ENCODE results near the gene ADGRF5. TPM values are rescaled to one million over a fixed set of nuclear protein-coding genes. Genes with fewer than 3 reads are reported as not detected.

The ADGRF5 gene
- total and polyA plus RNA-seq, 2 donors (not counting 3 experiments of a cell fraction or from before 2014, with no cell fraction given): 26.3 to 50.0 TPM

- DNase-seq (ENCODE audit: low read depth, low spot score): no peak
- BruUV-seq (replicated peaks): no TSS peak
- ChIA-PET POLR2A (no interaction called here), CTCF (interaction anchor here (0.6 kb wide), 1 partner anchor 85 kb away, joined by 3 read pairs; no protein-coding TSS in a partner anchor)
- Histone ChIP-seq H3K4me3 (replicated peaks in 1 of 3; ENCODE audit: insufficient read depth in 1 of 3, low read depth in 1 of 3, low read length in 3 of 3) (no peak overlapping the region), H3K9me3 (replicated peaks; ENCODE audit: control insufficient read depth, insufficient read depth, low read length) (no peaks in the 10 kb centered on the region), H3K27me3 (ENCODE audit: control insufficient read depth in 2 of 2, insufficient read depth in 2 of 2, low read length in 2 of 2) (peaks cover 5 to 12% of the 10 kb centered on the region in 2 experiments), H3K9ac (replicated peaks; ENCODE audit: extremely low read depth, insufficient read depth, low read length) (no peak overlapping the region), H3K4me1 (ENCODE audit: control insufficient read depth, extremely low read depth, insufficient read depth, low read length) (no peaks in the 10 kb centered on the region), H2AFZ (ENCODE audit: low read depth, low read length) (no peak overlapping the region), H3K27ac (ENCODE audit: insufficient read depth, low read depth, low read length) (no peak overlapping the region), H4K20me1 (replicated peaks; ENCODE audit: control insufficient read depth, extremely low read depth, insufficient read depth, low read length) (no peaks in the 10 kb centered on the region), H3K9me1 (replicated peaks; ENCODE audit: control insufficient read depth, extremely low read depth, insufficient read depth, low read length) (no peaks in the 10 kb centered on the region), H3K36me3 (ENCODE audit: control insufficient read depth in 2 of 2, extremely low read depth in 1 of 2, insufficient read depth in 2 of 2, low read length in 2 of 2) (no peaks in the 10 kb centered on the region), H3K4me2 (ENCODE audit: insufficient read depth, low read length) (no peak overlapping the region), H3K79me2 (ENCODE audit: control insufficient read depth, insufficient read depth, low read length) (no peaks in the 10 kb centered on the region)
- intact Hi-C loops (cut with micrococcal nuclease) (no loop called here), dilution Hi-C loops (cut with MboI; ENCODE audit: extremely low pct_ligation_motif_present, low sequenced_read_pairs) (no loop called here)
- FAIRE-seq: no peak
- no peak for TF ChIP-seq POLR2AphosphoS5 (IDR thresholded peaks at IDR 0.05; ENCODE audit: insufficient read depth, low read depth, low read length)
- no peak for TF ChIP-seq POLR2A (IDR thresholded peaks at IDR 0.05; ENCODE audit: low read depth, low read length)
- TF ChIP-seq GATA2 (IDR thresholded peaks at IDR 0.05; ENCODE audit: insufficient read depth, insufficient read length, low read depth, low read length): no peak
- no peak for TF ChIP-seq MAX (IDR thresholded peaks at IDR 0.05; ENCODE audit: insufficient read depth, insufficient read length)
- no peak for TF ChIP-seq JUN (IDR thresholded peaks at IDR 0.05; ENCODE audit: borderline replicate concordance, insufficient read depth, insufficient read length, low read depth)
These were observed 39.5 kb upstream of the ADGRF5 start for GRCh38 chr6:46961232-46961631.

- no peak overlapping the region for H2AFZ ChIP-seq (ENCODE audit: low read depth, low read length)
- CTCF ChIA-PET: interaction anchor here (1.3 to 1.4 kb wide), 3 partner anchors 9 to 27 kb away, joined by 3 to 5 read pairs (median 4); no protein-coding TSS in a partner anchor
- H3K79me2 ChIP-seq (ENCODE audit: control insufficient read depth, insufficient read depth, low read length): no peaks in the 10 kb centered on the region
- peaks cover 5 to 11% of the 10 kb centered on the region in 2 experiments for H3K27me3 ChIP-seq (ENCODE audit: control insufficient read depth in 2 of 2, insufficient read depth in 2 of 2, low read length in 2 of 2)
- H4K20me1 ChIP-seq (replicated peaks; ENCODE audit: control insufficient read depth, extremely low read depth, insufficient read depth, low read length): no peaks in the 10 kb centered on the region
- peaks cover 9% of the 10 kb centered on the region for H3K4me1 ChIP-seq (ENCODE audit: control insufficient read depth, extremely low read depth, insufficient read depth, low read length)
- no peak overlapping the region for H3K4me2 ChIP-seq (ENCODE audit: insufficient read depth, low read length)
- no TSS peak for BruUV-seq (replicated peaks)
- H3K4me3 ChIP-seq (replicated peaks in 1 of 3; ENCODE audit: insufficient read depth in 1 of 3, low read depth in 1 of 3, low read length in 3 of 3): no peak overlapping the region
- FAIRE-seq (no peak), DNase-seq (ENCODE audit: low read depth, low spot score) (no peak)
- no peaks in the 10 kb centered on the region for H3K9me1 ChIP-seq (replicated peaks; ENCODE audit: control insufficient read depth, extremely low read depth, insufficient read depth, low read length)
- H3K27ac ChIP-seq (ENCODE audit: insufficient read depth, low read depth, low read length): no peak overlapping the region
- dilution Hi-C loops (cut with MboI; ENCODE audit: extremely low pct_ligation_motif_present, low sequenced_read_pairs): no loop called here
- POLR2A ChIA-PET: no interaction called here
- intact Hi-C loops (cut with micrococcal nuclease): no loop called here
- TF ChIP-seq POLR2AphosphoS5 (IDR thresholded peaks at IDR 0.05; ENCODE audit: insufficient read depth, low read depth, low read length) (no peak), POLR2A (IDR thresholded peaks at IDR 0.05; ENCODE audit: low read depth, low read length) (no peak), JUN (IDR thresholded peaks at IDR 0.05; ENCODE audit: borderline replicate concordance, insufficient read depth, insufficient read length, low read depth) (no peak), EZH2 (IDR thresholded peaks at IDR 0.05; ENCODE audit: borderline replicate concordance, low read depth, low read length, severe bottlenecking) (no peak), GATA2 (IDR thresholded peaks at IDR 0.05; ENCODE audit: insufficient read depth, insufficient read length, low read depth, low read length) (no peak), FOS (IDR thresholded peaks at IDR 0.05; ENCODE audit: borderline replicate concordance, insufficient read depth, low read length) (no peak), MAX (IDR thresholded peaks at IDR 0.05; ENCODE audit: insufficient read depth, insufficient read length) (no peak), CTCF (IDR thresholded peaks at IDR 0.05; ENCODE audit: extremely low read depth in 1 of 2, insufficient read depth in 1 of 2, low read depth in 1 of 2, low read length in 2 of 2) (no peak), MYC (IDR thresholded peaks at IDR 0.05; ENCODE audit: low read depth, low read length) (no peak)
- no peaks in the 10 kb centered on the region for H3K36me3 ChIP-seq (ENCODE audit: control insufficient read depth in 2 of 2, extremely low read depth in 1 of 2, insufficient read depth in 2 of 2, low read length in 2 of 2)
- H3K9me3 ChIP-seq (replicated peaks; ENCODE audit: control insufficient read depth, insufficient read depth, low read length): no peaks in the 10 kb centered on the region
- no peak overlapping the region for H3K9ac ChIP-seq (replicated peaks; ENCODE audit: extremely low read depth, insufficient read depth, low read length)
These were observed 37.7 kb upstream of the ADGRF5 start for GRCh38 chr6:46959419-46959818.
